GM19238 (cell line): ENCODE measurements around the gene SGTA.
"Not testable (repeated sequence)": the region's sequence is repeated elsewhere in the genome, so short reads cannot be mapped to it uniquely, and the experiment has no call there.

Experiments
- DNase-seq: peaks from one replicate; pipeline ENCODE4 v3.0.0; 2011; ENCODE audit warnings: low spot score; ENCODE audit not compliant: insufficient read length

Gene SGTA, protein sequence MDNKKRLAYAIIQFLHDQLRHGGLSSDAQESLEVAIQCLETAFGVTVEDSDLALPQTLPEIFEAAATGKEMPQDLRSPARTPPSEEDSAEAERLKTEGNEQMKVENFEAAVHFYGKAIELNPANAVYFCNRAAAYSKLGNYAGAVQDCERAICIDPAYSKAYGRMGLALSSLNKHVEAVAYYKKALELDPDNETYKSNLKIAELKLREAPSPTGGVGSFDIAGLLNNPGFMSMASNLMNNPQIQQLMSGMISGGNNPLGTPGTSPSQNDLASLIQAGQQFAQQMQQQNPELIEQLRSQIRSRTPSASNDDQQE

DNA sequence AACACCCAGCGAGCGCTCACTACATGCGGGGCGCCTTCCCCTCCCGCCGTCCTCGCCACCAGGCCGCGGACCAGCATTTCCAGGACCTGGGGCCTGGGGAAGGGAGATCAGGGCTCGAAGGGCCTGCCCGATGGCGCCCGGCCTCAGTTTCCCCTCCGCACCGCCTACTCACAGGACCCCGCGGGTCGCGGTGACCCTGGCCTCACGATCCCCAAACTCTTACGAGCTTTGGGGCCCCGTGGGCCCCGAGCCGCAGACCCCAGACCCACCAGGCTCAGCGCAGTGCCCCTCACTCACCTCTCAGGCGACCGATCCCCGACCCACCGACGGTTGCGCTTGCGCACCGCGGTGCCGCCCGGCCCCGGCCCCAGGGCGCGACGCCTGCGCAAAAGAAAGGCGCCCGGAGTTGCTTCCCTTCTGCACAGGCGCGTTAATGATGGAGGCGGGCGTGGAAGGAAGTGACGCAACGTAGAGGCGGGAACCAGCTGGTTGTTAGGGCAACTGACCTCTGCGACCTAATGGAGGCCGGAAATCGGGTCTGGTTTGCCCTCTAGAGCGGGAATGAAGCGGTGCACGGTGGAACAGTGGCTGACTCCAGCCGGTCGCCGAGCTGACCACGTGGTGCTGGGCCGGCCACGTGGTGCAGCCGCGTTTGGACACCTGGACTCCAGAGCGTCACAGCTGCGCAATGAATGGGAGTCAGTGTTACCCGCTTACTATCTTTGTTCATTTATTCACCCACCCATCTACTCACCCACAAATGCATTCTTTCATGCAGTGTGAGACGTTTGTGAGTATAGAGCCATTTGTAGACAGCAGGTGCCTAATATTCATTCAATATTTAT lies at the start of gene SGTA:
SGTA (minus strand) TSS at position 338 of the 845 bp plus-strand sequence. CDS start 14,205 bp downstream, outside the sequence.
- peak; percentile 97 for DNase-seq

DNA sequence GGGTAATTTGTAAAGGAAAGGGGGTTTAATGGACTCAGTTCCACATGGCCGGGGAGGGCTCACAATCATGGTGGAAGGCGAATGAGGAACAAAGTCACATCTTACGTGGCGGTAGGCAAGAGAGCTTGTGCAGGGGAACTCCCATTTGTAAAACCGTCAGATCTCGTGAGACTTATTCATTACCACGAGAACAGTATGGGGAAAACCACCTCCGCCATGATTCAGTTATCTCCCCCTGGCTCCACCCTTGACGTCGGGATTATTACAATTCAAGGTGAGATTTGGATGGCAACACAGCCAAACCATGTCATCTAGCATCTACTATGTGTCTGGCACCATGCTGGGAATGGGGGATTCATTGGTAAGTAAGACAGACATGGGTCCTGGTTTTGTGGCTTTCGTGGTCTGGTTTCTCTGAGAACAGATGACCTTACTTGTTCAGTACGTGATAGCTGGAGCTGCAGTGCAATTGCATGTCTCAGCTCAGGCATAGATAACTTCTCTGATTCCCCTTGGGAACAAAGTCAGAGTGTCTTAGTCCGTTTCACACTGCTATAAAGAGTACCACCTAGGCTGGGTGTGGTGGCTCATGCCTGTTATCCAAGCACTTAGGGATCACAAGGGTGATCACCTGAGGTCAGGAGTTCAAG lies 44.9 kb upstream of the SGTA start:
- no peak for DNase-seq

DNA sequence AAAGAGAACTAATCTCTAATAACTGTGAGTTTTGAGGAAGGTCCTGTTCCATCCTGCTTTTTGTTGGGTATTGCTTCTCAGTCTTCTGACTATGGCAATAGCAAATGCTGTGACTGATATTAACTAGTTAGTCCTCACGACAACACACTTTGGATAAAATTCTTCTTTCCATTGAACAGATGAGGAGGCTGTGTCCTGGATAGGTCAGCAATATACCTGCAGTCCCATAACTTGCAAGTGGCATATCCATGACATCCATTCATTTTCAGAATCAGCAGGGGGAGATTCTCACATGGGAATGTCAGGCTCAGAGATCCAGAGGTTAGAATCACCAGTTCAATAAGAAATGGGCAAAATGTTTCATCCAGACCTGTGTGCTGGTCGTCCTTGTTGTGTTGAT lies 43.9 kb upstream of the SGTA start:
- no peak for DNase-seq

DNA sequence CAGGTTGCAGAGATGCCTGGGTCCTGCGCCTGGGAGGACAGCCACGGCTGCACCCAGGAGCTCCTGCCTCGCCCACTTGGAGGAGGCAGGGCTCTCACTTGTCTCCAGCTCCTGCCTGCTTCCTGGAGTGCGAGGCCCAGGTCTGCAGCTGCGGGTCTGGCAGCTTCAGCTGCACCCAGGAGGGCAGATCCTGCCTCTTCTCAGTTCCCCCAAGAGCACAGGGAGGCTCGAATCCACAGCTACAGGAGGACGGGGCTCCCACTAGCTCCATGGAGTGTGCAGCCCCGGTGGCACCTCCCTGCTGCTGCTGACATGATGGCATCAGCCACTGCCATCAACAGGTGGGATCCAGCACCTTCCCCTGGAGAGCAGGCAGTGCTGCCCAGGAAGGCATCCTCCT lies 41.1 kb upstream of the SGTA start:
- DNase-seq = no peak

DNA sequence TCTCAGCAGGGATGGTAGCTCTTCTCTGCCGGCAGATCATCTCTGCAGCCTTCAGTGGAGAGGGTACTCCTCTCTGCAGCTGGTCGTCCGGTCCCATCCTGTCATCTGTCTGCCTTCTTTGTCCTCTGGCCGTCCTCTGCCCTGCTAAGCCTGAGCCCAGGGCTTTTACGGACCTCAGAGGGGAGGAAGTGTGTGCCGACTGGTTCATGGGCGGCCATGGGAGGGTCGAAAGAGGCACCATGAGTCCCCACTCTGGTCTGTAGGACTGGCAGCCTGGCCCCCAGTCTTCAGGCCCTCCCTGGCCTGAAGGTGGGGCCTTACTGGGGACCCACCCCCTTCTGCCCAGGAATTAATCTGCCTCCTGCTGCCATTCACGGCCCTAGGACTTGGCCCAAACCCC lies 40.6 kb upstream of the SGTA start:
- no peak for DNase-seq

DNA sequence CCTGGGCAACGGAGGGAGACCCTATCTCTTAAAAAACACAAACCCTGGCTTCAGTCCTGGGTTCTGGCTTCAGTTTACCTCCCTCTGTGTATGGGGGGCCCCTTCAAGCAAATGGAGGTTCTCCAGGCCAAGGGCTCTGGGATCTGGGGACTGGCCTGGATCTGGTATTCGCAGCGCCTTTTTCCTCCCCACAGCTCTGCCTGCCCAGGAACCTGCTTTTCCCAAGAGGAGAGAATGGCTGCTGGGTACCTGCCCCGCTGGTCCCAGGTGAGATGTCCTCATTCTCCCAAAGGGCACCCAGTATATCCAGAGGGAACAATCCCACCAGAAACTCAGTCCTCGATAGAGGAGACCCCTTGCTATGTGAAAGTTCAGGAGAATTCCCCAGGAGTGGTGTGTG lies 39.8 kb upstream of the SGTA start:
- DNase-seq = no peak

DNA sequence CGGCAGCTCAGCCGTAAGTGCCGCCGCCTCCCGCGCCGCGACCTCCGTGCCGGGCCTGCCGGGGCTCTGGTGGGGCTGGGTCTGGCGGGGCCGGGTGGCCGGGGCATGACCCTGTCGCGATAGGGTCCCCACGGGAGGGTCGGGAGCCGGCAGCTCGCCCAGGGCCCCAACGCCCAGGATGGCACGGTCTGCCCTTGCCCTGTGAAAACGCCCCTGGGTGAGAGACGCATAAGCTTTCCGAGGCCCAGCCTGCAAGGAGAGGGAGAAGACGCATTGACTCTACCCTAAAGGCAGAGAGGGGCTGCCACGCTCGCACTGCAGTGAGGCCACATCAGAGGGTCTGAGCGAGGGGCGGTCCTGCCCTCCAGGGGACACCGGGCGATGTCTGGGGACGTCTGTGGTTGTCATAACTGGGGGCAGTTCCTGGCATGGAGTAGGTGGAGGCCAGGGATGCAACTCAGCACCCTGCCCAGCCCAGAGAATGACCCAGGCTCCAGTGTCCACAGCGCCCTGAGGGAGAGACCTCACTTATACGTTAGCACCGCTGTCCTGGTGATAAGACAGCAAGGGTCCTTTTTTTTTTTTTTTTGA lies 37.1 kb upstream of the SGTA start:
- DNase-seq = peak; percentile 28

DNA sequence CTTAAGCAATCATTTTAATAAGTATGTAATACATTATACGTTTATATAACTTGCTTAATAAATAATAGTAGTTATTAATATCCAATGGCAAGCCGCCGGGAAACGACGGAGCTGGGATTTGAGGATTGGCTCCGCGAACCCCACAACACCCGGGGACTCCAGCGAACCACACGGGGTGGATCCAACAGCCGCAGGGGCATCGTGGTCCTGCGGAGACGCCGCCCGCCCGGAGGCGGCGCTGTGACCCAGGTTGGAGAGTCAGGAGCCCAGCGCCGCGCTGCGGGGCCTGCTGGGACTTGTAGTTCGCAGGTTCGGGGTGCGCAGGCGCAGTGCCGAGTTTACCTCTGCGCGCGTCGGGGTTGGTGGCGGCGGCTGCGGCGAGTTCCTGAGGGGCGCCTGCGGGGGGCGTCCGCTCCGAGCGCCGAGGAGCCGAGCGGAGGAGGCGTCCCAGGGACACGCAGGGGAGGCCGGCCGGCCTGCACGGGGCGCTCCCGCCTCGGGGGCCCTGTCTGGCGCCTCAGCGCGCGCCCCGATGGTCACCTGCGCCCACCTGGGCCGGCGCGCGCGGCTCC lies 36.6 kb upstream of the SGTA start, which contains the start of gene ZNF554:
ZNF554 (plus strand) TSS at position 329 of the 572 bp plus-strand sequence; CDS start at position 533, 204 bp downstream.
- DNase-seq = peak; percentile 97

DNA sequence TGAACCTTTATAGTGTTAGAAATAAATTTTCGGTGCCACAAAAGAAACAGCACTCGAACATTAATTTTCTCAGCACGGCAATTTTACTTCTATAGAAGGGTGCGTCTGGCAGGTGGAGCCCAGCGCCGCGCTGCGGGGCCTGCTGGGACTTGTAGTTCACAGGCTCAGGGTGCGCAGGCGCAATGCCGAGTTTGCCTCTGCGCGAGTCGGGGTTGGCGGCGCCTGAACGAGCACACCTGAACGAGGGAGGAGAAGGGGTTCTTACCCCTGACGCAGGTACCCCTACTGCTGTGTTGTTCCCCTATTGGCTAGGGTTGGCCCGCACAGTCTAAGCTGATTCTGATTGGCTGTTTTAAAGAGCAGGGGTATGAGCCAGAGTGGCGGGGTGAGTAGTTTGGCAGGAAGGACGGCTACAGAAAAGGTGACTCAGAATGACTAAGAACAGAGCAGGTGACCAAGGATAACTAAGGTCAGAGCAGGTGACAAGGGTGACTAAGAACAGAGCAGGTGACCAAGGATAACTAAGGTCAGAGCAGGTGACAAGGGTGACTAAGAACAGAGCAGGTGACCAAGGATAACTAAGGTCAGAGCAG lies 34.3 kb upstream of the SGTA start:
- not testable (repeated sequence) for DNase-seq

DNA sequence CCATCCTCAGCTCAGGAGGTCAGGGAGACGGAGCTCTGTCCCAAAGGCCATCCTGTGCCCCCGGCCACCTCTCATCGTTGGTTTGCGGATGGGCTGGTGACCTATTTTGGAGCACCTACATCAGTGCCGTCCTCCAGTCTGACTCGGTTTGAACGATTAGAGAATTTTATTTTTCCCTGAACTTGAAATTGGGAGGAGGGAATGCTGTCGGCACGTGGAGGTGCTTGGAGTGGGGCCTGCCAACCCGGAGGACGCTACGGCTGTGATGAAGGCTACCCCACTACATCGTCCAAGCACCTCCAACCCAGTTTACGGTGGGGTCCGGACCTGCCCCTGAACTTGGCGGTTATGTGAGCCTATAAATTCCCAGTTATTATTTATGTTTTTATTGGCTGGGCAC lies 33.6 kb upstream of the SGTA start:
- peak; percentile 2 for DNase-seq

DNA sequence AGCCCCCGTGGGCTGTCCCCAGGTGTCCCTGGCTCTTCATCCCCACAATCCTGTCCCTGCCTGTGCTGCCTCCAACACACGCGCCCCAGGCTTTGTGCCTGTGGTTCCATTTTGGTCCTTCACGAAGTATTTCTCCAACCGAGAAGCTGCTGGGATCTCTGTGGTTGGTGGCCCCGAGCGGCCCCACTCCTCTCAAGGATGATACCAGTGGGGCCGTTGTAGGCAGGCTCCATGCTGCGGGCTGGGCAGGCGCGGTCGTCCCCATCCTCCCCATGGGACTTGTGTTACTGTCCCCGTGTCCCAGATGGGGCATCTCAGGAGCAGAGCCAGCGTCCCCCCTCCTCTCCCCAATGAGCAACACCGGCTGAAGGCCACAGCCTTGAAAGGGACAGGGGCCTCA lies 32.9 kb upstream of the SGTA start:
- peak; percentile 3 for DNase-seq

DNA sequence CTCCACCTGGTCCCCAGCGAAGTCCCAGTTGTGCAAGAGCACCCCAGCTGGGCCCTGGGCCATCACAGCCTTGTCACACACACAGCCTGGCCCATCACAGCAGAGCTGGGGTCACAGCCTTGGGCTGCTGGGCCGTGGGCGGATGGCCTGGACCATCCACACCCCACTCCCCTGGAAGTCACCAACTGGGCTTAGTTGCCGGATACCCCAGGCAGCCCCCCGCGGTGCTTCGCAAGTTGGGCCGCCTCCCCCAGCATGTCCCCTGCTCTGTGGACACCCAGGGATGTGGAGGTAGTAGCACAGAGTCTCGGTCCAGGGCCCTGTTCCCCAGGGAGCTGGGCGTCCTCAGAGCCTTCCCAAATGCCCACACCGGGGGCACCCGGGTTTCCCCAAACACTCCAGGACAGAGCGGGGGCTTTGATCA lies 32.1 kb upstream of the SGTA start:
- peak; percentile 5 for DNase-seq

DNA sequence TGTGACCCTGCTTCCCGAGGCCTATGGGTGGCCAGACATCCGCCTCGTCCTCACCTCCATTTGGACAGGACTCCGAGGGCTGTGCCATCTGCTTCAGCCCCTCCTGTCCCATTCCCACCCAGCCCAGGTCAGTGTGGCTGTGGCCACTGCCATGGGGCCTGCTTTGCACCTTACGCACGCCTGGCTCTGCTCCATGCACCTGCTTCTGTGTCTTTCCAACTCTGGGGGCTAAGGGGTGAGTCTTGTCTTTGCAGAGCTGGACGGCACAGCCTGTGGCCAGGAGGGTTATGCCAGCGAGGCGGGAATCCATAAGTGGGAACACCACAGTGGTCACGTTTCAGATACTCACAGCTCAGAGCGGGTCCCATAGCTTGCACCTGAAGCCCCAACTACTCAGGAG lies 31.4 kb upstream of the SGTA start:
- peak; percentile 2 for DNase-seq

DNA sequence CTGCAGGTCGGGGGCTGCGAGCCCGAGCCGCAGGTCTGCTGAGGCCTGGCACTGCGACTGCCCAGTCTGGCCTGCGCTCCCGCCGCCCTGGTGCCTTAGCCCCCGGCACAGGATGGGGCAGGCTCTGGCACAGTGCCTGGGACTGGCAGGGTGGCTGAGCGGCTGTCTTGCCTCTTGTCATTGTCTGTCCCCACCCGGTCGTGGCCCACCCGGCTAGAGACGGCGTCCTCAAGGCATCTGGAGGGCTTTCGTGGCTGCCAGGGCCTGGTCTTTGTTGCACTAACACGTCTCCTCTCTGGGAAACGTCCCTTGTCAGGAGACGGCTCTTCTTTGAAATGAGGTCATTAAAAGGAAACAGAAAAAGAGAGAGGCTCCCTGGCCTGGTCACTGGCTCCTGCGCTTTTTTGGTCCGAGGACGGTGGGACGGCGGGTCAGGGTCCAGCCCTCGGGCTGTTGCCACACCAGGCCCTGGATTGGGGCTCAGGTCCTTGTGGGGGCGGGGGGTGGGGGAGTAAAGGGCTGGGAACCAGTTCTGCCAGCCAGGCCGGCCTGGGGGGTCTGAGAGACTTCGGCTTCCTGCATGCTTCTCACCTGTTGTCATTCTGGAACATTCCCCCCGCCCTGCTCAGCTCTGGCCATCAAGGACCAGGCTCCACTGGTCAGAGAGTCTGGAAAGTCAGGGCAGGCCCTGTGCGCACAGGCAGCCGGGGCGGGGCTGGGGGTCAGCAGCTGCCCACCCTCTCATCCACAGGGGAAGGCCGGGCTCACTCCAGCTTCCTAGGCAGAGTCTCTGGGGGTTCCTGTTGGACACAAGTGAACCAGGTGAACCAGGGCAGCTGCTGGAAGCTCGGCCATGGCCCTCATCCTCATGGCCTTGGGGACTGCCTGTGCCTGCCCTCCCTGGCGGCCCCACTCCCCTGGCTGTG lies 30.4 kb upstream of the SGTA start:
- DNase-seq = peak; percentile 2

DNA sequence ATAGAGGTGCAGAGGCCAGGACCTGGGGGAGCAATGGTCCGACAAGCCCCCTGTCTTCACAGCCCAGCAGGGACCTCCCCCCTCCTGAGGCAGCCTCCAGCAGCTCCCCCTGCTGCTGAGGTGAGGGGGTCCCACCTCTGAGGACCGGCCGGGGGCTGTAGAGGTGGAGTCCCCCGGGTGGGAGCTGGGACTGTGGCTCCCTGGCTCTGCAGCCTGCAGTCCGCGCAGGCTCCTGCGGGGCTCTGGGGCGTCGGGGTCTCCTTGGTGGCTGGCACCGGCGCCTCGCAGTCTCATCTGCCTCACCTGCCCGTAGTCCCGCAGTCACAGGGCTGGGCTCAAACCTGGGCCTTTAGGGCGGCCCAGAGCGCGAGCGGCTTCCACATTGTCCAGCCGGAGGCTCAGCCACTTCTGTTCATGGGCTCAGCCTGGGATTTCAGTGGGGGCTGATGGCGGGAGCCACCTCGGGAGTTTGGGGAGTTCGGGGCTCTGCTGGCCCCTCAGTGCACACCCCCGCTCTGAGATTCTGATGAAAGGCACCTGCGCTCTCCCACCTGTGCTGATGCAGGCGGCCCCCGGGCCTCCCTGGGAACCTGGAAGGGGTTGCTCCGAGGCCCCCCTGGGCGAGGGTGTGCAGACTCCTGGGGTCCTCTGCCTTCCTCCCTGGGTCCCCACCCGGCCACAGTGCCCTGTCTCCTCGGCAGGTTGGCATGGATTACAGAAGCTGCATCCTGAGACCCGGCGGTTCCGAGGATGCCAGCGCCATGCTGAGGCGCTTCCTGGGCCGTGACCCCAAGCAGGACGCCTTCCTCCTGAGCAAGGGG lies 29.6 kb upstream of the SGTA start:
- peak; percentile 2 for DNase-seq

DNA sequence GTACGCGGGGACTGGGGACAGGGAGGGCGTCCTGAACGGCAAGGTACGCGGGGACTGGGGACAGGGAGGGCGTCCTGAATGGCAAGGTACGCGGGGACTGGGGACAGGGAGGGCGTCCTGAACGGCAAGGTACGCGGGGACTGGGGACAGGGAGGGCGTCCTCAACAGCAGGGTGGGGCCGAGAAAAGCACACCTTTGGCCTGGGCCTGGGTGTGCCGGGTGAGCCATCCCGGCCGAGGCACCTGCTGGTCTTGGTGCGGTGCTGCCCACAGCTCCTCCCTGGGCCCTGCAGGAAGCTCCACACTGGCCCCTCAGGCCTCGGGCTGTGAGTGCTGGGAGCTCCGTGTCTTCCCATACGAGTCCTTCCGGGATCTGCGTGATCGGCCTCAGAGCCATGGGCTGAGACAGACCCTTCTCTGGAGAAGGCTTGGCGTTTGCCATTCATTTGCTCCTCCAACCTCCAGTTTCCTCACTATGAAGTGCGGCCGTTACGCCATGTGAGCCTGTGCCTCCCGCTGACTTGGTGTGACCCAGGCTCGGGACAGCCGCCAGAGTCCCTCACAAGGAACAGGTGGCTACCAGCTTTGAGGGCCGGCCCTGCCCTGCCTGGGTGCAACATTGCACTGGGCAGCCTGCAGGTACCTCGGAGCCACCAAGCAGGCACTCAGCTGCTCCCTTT lies 28.8 kb upstream of the SGTA start:
- DNase-seq = peak; percentile 5

DNA sequence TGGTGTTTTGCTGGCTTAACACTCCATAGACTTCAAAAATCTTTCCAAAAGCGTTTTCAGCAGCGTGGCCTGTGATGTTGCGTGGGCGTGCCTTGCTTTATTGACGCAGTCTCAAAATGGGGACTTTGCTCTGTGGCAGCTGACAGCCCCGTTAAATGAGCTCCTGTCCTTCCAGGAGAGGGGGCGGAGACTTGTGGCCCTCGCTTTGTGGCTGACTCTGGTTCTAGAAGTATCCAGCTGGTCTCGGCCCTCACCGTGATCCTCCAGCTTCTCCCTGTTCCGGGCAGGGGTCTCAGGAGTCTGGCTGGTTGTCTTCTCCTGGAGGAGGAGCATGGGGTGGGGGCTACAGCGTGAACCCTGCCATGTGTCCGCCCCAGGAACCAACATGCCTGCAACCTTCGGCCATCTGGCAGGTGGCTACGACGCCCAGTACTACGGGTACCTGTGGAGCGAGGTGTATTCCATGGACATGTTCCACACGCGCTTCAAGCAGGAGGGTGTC lies 28.2 kb upstream of the SGTA start:
- peak; percentile 2 for DNase-seq
